ENCODE measurements around the gene PHACTR3.

Gene PHACTR3

GRCh38 chr20:59767656-59768055 is 163.3 kb downstream of the PHACTR3 start:
- no peak for DNase-seq

- DNase-seq, result no peak
These were observed 165.9 kb downstream of the PHACTR3 start for GRCh38 chr20:59770270-59770669.

- no peak for DNase-seq
These were observed 166.5 kb downstream of the PHACTR3 start for GRCh38 chr20:59770851-59771250.

GRCh38 chr20:59771506-59772372 is 167.4 kb downstream of the PHACTR3 start:
- DNase-seq, result no peak

GRCh38 chr20:59772373-59772705 is 168.0 kb downstream of the PHACTR3 start:
- no peak for DNase-seq

- no peak for DNase-seq
These were observed 168.9 kb downstream of the PHACTR3 start for GRCh38 chr20:59772931-59773913.

- DNase-seq, result no peak
These were observed 169.9 kb downstream of the PHACTR3 start for GRCh38 chr20:59774204-59774641.

GRCh38 chr20:59774921-59775686 is 170.8 kb downstream of the PHACTR3 start:
- DNase-seq, result no peak

- DNase-seq, result no peak
These were observed 171.3 kb downstream of the PHACTR3 start for GRCh38 chr20:59775687-59776055.

GRCh38 chr20:59776059-59776603 is 171.8 kb downstream of the PHACTR3 start:
- DNase-seq, result no peak

GRCh38 chr20:59776626-59777330 is 172.4 kb downstream of the PHACTR3 start:
- DNase-seq, result no peak

GRCh38 chr20:59777331-59777725 is 173.0 kb downstream of the PHACTR3 start:
- DNase-seq, result no peak

- no peak for DNase-seq
These were observed 173.7 kb downstream of the PHACTR3 start for GRCh38 chr20:59777814-59778575.

GRCh38 chr20:59778615-59779200 is 174.4 kb downstream of the PHACTR3 start:
- DNase-seq, result no peak

GRCh38 chr20:59779656-59780380 is 175.5 kb downstream of the PHACTR3 start:
- DNase-seq, result no peak

- no peak for DNase-seq
These were observed 176.3 kb downstream of the PHACTR3 start for GRCh38 chr20:59780494-59781185.

- no peak for DNase-seq
These were observed 176.9 kb downstream of the PHACTR3 start for GRCh38 chr20:59781226-59781625.

- peak; percentile 2 for DNase-seq
These were observed 178.8 kb downstream of the PHACTR3 start for GRCh38 chr20:59782986-59783640.

GRCh38 chr20:59783641-59784010 is 179.3 kb downstream of the PHACTR3 start:
- no peak for DNase-seq
